Measurements from ENCODE around the gene CERS6.
A peak's percentile ranks its signal among the peaks of the same experiment; 100 is the strongest.

The CERS6 gene

DNA sequence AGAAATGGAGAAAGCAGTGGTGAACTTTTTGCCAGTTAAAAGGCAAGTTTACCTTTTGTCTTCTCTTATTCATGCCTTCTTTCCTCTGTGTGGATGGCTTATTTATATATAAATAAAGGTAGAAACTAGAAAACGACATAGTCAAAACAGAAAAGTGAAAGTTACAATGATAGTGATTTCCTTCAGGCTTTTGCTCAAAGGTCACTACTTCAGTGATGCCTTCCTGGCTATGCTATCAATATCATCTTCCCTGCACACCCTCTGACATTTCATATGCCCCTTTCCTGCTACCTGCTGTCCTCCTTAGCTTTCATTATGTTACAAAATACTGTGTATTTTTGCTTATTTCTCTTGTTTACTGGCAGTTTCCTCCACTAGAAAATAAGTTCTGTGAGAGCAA, 214.4 kb downstream of the CERS6 start:
- Histone ChIP-seq H3K27me3 (ENCODE audit: control insufficient read depth in 3 of 3, insufficient read depth in 3 of 3, low read depth in 1 of 3, low read length in 3 of 3) (no peaks in the 10 kb centered on the region), H3K9ac (ENCODE audit: low read depth, low read length, poor library complexity) (no peak overlapping the region), H2AK5ac (ENCODE audit: low read depth, low read length) (no peak overlapping the region), H4K91ac (ENCODE audit: low read depth, low read length, poor library complexity) (no peak overlapping the region), H3K4me2 (ENCODE audit: insufficient read depth, low read length, poor library complexity, severe bottlenecking) (no peak overlapping the region), H4K8ac (ENCODE audit: low read depth, low read length) (no peak overlapping the region), H3K14ac (ENCODE audit: low read length) (no peak overlapping the region), H2BK12ac (ENCODE audit: low read length) (no peak overlapping the region), H3K23ac (ENCODE audit: low read depth, low read length, poor library complexity) (no peak overlapping the region), H3K4ac (ENCODE audit: low read length) (no peak overlapping the region), H3K79me1 (ENCODE audit: low read depth, low read length) (no peaks in the 10 kb centered on the region), H2BK120ac (ENCODE audit: low read depth, low read length) (no peak overlapping the region), H2BK5ac (ENCODE audit: low read length) (no peak overlapping the region), H2BK15ac (ENCODE audit: low read length) (no peak overlapping the region), H2AFZ (ENCODE audit: low read length) (no peak overlapping the region), H3K36me3 (replicated peaks in 1 of 2; ENCODE audit: control insufficient read depth in 2 of 2, insufficient read depth in 2 of 2, low read length in 2 of 2) (no peaks in the 10 kb centered on the region), H3K4me3 (ENCODE audit: low read length in 2 of 2) (no peak overlapping the region), H3K18ac (ENCODE audit: low read length) (no peak overlapping the region), H3K27ac (replicated peaks; ENCODE audit: low read length) (no peak overlapping the region), H3K9me3 (replicated peaks in 1 of 2; ENCODE audit: control insufficient read depth in 2 of 2, insufficient read depth in 1 of 2, low read depth in 1 of 2, low read length in 2 of 2) (no peaks in the 10 kb centered on the region), H3K4me1 (ENCODE audit: control insufficient read depth in 2 of 2, insufficient read depth in 1 of 2, low read depth in 1 of 2, low read length in 2 of 2) (peaks cover 0 to 1% of the 10 kb centered on the region in 2 donors)
- no CpG with 5 or more reads among the region's 1 CpG for WGBS, 2 donors (ENCODE audit: extremely low coverage in 2 of 2, insufficient read length in 2 of 2, insufficient replicate concordance in 1 of 2)
- no peak for DNase-seq (ENCODE audit: low spot score)

DNA sequence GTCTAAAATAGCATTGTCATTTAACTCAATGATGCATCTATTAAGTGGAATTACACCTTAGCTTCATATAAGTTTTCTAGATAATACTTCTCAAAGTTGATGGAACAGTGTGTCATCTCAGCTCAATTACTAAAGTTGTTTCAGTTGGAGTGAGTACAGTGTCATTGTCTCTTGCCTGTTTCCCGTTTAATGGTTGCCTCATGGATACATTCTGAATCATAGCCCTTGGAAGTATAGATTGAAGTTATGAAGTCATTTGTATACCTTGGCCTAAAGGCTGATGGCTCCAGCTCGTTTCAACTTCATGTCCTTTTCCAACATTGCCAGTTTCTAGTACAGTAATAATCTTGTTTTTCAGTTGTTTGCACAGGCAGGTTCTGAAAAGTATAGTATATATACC, 215.9 kb downstream of the CERS6 start:
- Histone ChIP-seq H4K91ac (ENCODE audit: low read depth, low read length, poor library complexity) (no peak overlapping the region), H2BK120ac (ENCODE audit: low read depth, low read length) (no peak overlapping the region), H3K4ac (ENCODE audit: low read length) (no peak overlapping the region), H3K18ac (ENCODE audit: low read length) (no peak overlapping the region), H2BK15ac (ENCODE audit: low read length) (no peak overlapping the region), H3K23ac (ENCODE audit: low read depth, low read length, poor library complexity) (no peak overlapping the region), H4K8ac (ENCODE audit: low read depth, low read length) (no peak overlapping the region), H2BK12ac (ENCODE audit: low read length) (no peak overlapping the region), H3K9me3 (replicated peaks in 1 of 2; ENCODE audit: control insufficient read depth in 2 of 2, insufficient read depth in 1 of 2, low read depth in 1 of 2, low read length in 2 of 2) (no peaks in the 10 kb centered on the region), H2AK5ac (ENCODE audit: low read depth, low read length) (no peak overlapping the region), H3K4me2 (ENCODE audit: insufficient read depth, low read length, poor library complexity, severe bottlenecking) (no peak overlapping the region), H3K9ac (ENCODE audit: low read depth, low read length, poor library complexity) (no peak overlapping the region), H3K27me3 (ENCODE audit: control insufficient read depth in 3 of 3, insufficient read depth in 3 of 3, low read depth in 1 of 3, low read length in 3 of 3) (no peaks in the 10 kb centered on the region), H3K36me3 (replicated peaks in 1 of 2; ENCODE audit: control insufficient read depth in 2 of 2, insufficient read depth in 2 of 2, low read length in 2 of 2) (no peaks in the 10 kb centered on the region), H3K79me1 (ENCODE audit: low read depth, low read length) (no peaks in the 10 kb centered on the region), H3K4me1 (ENCODE audit: control insufficient read depth in 2 of 2, insufficient read depth in 1 of 2, low read depth in 1 of 2, low read length in 2 of 2) (peaks cover 0 to 1% of the 10 kb centered on the region in 2 donors), H3K14ac (ENCODE audit: low read length) (no peak overlapping the region), H3K27ac (replicated peaks; ENCODE audit: low read length) (no peak overlapping the region), H2BK5ac (ENCODE audit: low read length) (no peak overlapping the region), H3K4me3 (ENCODE audit: low read length in 2 of 2) (no peak overlapping the region), H2AFZ (ENCODE audit: low read length) (no peak overlapping the region)
- WGBS, 2 donors (ENCODE audit: extremely low coverage in 2 of 2, insufficient read length in 2 of 2, insufficient replicate concordance in 1 of 2): no CpG with 5 or more reads among the region's 2 CpGs
- no peak for DNase-seq (ENCODE audit: low spot score)

DNA sequence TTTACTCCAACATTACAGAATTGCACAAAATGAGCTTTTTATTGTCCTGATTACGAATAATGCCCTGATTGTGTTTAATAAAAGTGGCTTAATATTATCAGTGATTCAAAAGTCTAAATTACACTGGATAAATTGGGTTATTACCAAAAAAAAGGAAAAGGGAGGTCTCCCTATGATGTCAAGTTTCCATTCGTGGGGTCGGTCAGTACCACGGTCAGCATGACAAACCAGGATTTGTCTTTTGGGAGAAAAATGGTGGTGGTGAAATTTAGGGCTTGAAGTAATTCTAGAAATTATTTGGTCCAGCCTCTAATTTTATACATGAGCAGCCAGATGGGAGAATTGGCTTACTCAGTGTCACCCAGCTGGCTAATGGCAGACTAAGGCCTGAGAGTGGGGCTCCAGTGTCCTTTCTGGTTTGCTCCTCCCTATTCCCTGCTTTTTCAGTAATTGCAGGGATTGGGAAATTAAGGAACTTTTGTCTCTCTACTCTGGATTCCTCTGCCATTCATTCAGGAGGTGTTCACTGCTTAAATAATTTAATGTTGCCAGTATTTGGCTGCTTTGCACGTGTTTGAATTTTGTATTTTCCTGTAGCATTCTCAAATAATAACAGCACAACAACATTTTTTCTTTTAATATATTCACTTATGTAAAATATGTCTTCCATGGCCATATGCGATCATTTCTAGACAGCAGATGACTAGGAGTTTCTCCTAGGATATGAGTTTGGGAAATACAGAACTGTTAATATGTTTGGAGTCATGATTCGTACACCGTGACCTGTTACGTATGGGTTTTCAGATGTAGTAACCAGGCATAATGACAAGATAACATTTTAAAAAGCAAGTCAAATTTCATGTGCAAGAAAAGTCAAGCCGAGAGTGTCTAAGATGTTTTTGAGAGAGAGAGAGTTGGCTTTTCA, 217.5 kb downstream of the CERS6 start:
- Histone ChIP-seq H3K14ac (ENCODE audit: low read length) (no peak overlapping the region), H3K4me1 (ENCODE audit: control insufficient read depth in 2 of 2, insufficient read depth in 1 of 2, low read depth in 1 of 2, low read length in 2 of 2) (peaks cover 0 to 4% of the 10 kb centered on the region in 2 donors), H3K9ac (ENCODE audit: low read depth, low read length, poor library complexity) (no peak overlapping the region), H4K91ac (ENCODE audit: low read depth, low read length, poor library complexity) (no peak overlapping the region), H2BK120ac (ENCODE audit: low read depth, low read length) (no peak overlapping the region), H3K79me1 (ENCODE audit: low read depth, low read length) (no peaks in the 10 kb centered on the region), H2AFZ (ENCODE audit: low read length) (no peak overlapping the region), H2BK12ac (ENCODE audit: low read length) (no peak overlapping the region), H3K27ac (replicated peaks; ENCODE audit: low read length) (no peak overlapping the region), H3K36me3 (replicated peaks in 1 of 2; ENCODE audit: control insufficient read depth in 2 of 2, insufficient read depth in 2 of 2, low read length in 2 of 2) (no peaks in the 10 kb centered on the region), H3K4ac (ENCODE audit: low read length) (no peak overlapping the region), H3K4me2 (ENCODE audit: insufficient read depth, low read length, poor library complexity, severe bottlenecking) (no peak overlapping the region), H2BK5ac (ENCODE audit: low read length) (no peak overlapping the region), H3K27me3 (ENCODE audit: control insufficient read depth in 3 of 3, insufficient read depth in 3 of 3, low read depth in 1 of 3, low read length in 3 of 3) (no peaks in the 10 kb centered on the region), H3K18ac (ENCODE audit: low read length) (no peak overlapping the region), H4K8ac (ENCODE audit: low read depth, low read length) (no peak overlapping the region), H3K4me3 (ENCODE audit: low read length in 2 of 2) (no peak overlapping the region), H2AK5ac (ENCODE audit: low read depth, low read length) (no peak overlapping the region), H3K23ac (ENCODE audit: low read depth, low read length, poor library complexity) (no peak overlapping the region), H3K9me3 (replicated peaks in 1 of 2; ENCODE audit: control insufficient read depth in 2 of 2, insufficient read depth in 1 of 2, low read depth in 1 of 2, low read length in 2 of 2) (no peaks in the 10 kb centered on the region), H2BK15ac (ENCODE audit: low read length) (no peak overlapping the region)
- no peak for DNase-seq (ENCODE audit: low spot score)
- no CpG with 5 or more reads among the region's 10 CpGs for WGBS, 2 donors (ENCODE audit: extremely low coverage in 2 of 2, insufficient read length in 2 of 2, insufficient replicate concordance in 1 of 2)

DNA sequence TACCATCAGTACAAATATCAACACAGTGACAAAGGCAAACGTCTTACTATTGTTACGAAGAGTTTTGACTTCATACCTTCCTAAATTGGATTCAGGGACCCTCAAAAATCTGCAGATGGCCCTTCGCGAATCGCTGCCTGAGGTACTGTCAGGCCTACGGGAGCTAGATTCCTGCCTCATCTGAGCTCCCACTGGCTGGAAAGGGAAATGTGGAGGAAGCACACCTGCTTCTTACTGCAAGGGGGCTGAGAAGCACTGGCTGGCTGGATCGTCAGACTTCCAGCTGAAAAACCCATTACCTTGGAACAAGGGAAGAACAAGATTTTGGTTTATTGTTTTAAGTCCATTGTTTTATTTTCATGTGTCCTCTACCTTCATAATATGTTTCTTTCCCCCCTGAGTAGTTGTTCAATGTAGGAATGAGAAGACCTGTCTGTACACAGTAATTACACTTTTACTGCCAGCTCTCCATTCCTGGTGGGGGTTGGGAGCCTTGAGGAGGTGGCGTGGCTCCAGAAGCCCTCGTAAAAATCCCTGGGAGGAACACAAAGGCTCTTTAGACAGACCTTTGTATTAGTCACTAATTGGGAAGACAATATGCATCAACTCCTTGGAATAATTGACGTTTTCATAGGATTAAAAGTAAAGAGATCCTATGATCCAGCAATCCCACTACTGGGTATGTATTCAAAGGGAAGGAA, 222.2 kb downstream of the CERS6 start:
- no peak overlapping the region for H2AK5ac ChIP-seq (ENCODE audit: low read depth, low read length)

More for the DNA sequence above, 222.2 kb downstream of the CERS6 start:
- no CpG with 5 or more reads among the region's 10 CpGs for WGBS, 2 donors (ENCODE audit: extremely low coverage in 2 of 2, insufficient read length in 2 of 2, insufficient replicate concordance in 1 of 2)
- no peaks in the 10 kb centered on the region for H3K79me1 ChIP-seq (ENCODE audit: low read depth, low read length)
- H3K14ac ChIP-seq (ENCODE audit: low read length): no peak overlapping the region
- H3K4ac ChIP-seq (ENCODE audit: low read length): no peak overlapping the region
- no peak overlapping the region for H4K8ac ChIP-seq (ENCODE audit: low read depth, low read length)
- H2BK15ac ChIP-seq (ENCODE audit: low read length): no peak overlapping the region
- H2BK5ac ChIP-seq (ENCODE audit: low read length): no peak overlapping the region
- no peak overlapping the region for H3K4me3 ChIP-seq (ENCODE audit: low read length in 2 of 2)
- no peaks in the 10 kb centered on the region for H3K27me3 ChIP-seq (ENCODE audit: control insufficient read depth in 3 of 3, insufficient read depth in 3 of 3, low read depth in 1 of 3, low read length in 3 of 3)
- no peak overlapping the region for H4K91ac ChIP-seq (ENCODE audit: low read depth, low read length, poor library complexity)
- H2AFZ ChIP-seq (ENCODE audit: low read length): no peak overlapping the region
- H3K4me1 ChIP-seq (ENCODE audit: control insufficient read depth in 2 of 2, insufficient read depth in 1 of 2, low read depth in 1 of 2, low read length in 2 of 2): peaks cover 0 to 14% of the 10 kb centered on the region in 2 donors
- H3K4me2 ChIP-seq (ENCODE audit: insufficient read depth, low read length, poor library complexity, severe bottlenecking): no peak overlapping the region
- peak overlapping the region; percentile 34 for H3K27ac ChIP-seq (replicated peaks; ENCODE audit: low read length)
- no peak for DNase-seq (ENCODE audit: low spot score)
- H3K36me3 ChIP-seq (replicated peaks in 1 of 2; ENCODE audit: control insufficient read depth in 2 of 2, insufficient read depth in 2 of 2, low read length in 2 of 2): no peaks in the 10 kb centered on the region
- no peak overlapping the region for H2BK12ac ChIP-seq (ENCODE audit: low read length)
- no peak overlapping the region for H3K9ac ChIP-seq (ENCODE audit: low read depth, low read length, poor library complexity)
- H3K23ac ChIP-seq (ENCODE audit: low read depth, low read length, poor library complexity): no peak overlapping the region
- no peaks in the 10 kb centered on the region for H3K9me3 ChIP-seq (replicated peaks in 1 of 2; ENCODE audit: control insufficient read depth in 2 of 2, insufficient read depth in 1 of 2, low read depth in 1 of 2, low read length in 2 of 2)
- no peak overlapping the region for H2BK120ac ChIP-seq (ENCODE audit: low read depth, low read length)
- H3K18ac ChIP-seq (ENCODE audit: low read length): peak overlapping the region; percentile 61

All from neuronal stem cell (in vitro differentiated cells).